TTC549 (cell line): ENCODE data around the gene PHPT1.
"Not testable (repeated sequence)": the region's sequence is repeated elsewhere in the genome, so short reads cannot be mapped to it uniquely, and the experiment has no call there.

Experiments used
- FAIRE-seq: peaks from 2 replicates; lab custom pipeline; 2012; peaks lifted over from hg19 to GRCh38; lab: Jason Lieb, UNC

PHPT1 gene

GRCh38 chr9:136860933-136861873 is 12.0 kb downstream of the PHPT1 start:
- FAIRE-seq, result no peak

DNA sequence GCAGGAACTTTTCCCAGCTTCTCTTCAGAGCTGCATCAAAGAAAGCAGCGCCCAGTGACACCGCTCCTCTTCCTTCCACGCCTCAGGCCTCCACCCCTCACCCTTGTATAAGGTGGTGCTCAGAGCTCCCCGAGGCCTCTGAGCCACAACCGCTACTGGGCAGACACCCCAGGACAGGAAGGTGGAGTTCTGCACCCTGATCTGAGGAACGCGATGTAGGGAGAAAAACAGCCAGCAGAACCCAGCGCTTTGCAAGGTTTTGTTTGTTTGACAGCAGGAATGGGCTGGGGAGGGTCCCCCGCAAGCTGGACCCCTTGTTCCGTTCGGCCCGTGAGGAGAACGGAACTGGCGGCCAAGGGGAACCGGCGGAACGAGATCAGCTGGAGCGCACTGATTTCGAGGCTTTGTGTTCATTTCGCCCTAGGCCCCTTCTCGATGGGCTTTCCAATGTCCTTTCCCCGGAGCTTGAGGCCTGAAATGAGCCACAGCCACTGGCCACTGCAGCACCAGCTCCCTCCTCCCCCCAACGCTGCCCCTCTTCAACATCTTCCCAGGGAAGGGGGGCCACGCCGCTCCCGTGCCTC is 12.8 kb downstream of the PHPT1 start:
- FAIRE-seq, result no peak

GRCh38 chr9:136862849-136863622 is 13.8 kb downstream of the PHPT1 start:
- FAIRE-seq, result no peak

DNA sequence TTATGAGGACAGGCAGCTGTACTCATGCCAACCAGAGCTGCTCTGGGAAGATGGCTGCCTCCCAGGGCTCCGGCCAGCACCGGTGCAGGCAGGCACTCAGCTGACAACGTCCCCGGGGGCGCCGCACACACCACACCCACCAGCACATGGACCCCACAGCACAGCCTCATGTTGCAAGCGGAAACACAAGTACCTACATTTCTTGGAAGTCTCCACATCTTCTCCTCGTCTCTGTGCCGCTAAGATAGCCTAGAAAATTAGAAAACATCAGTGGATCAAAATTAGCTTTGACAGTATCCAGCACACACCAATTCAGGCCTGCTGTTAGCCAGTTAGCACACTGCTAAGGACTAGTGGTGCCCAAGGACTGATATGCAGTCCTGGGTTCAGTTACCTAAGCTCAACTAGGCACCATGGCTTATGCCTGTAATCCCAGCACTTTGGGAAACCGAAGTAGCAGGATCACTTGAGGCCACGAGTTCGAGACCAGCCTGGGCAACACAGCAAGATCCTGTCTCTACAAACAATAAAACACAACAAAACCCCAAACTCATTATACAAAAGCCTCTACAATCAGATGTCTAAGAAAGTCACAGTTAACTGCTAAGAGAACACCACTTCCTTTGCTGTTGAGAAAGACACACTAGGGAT is 14.5 kb downstream of the PHPT1 start:
- no peak for FAIRE-seq

- FAIRE-seq, result no peak
Measured at GRCh38 chr9:136865041-136865767, 16.0 kb downstream of the PHPT1 start.

- FAIRE-seq, result no peak
Measured at GRCh38 chr9:136865768-136866103, 16.5 kb downstream of the PHPT1 start.

- FAIRE-seq, result not testable (repeated sequence)
Measured at GRCh38 chr9:136866898-136867421, 17.8 kb downstream of the PHPT1 start.

GRCh38 chr9:136867480-136867879 is 18.3 kb downstream of the PHPT1 start:
- FAIRE-seq, result no peak

- FAIRE-seq, result no peak
Measured at GRCh38 chr9:136867917-136868316, 18.7 kb downstream of the PHPT1 start.

GRCh38 chr9:136868644-136869043 is 19.4 kb downstream of the PHPT1 start:
- no peak for FAIRE-seq

- FAIRE-seq, result not testable (repeated sequence)
Measured at GRCh38 chr9:136869611-136870010, 20.4 kb downstream of the PHPT1 start.

- no peak for FAIRE-seq
Measured at GRCh38 chr9:136875155-136875554, 25.9 kb downstream of the PHPT1 start.

GRCh38 chr9:136876476-136876875 is 27.3 kb downstream of the PHPT1 start:
- FAIRE-seq, result no peak

DNA sequence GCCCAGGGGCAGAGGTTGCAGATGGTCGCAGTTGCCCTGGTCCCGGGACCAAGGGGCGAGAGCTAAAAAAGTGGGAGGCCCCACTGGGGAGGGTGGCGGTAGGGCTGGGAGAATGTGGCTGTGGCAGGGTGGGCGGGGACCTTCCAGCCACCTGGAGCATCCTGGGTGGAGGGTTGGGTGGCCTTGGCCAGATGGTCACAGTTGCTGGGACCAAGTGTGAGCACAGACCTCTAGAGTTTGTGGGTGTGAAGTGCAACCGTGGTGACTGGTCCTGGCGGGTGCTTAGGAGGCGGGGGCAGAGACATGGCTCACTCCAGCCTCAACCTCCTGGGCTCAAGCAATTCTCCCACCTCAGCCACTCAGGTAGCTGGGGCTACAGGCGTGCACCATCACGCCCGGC is 31.4 kb downstream of the PHPT1 start:
- FAIRE-seq, result no peak

DNA sequence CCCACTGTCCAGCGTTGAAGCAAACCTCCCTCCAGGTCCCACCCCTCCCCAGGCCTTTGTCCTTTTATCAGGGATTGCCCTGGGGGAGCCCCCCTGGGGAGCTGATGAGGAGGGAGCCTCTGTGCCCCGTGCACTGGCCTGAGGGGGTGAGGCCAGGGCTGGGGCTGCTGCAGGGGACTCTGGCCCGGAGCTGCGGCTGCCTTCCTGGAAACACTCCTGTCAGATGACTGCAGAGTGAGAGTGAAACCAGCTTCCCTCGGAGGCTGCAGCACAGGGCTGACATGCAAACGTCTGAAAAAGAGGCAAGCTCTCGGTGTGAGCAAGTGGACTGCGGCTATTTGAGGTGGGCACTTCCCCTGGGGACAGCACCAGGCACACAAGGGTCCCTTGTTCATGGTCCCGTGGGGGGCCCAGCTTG is 32.5 kb downstream of the PHPT1 start:
- no peak for FAIRE-seq

DNA sequence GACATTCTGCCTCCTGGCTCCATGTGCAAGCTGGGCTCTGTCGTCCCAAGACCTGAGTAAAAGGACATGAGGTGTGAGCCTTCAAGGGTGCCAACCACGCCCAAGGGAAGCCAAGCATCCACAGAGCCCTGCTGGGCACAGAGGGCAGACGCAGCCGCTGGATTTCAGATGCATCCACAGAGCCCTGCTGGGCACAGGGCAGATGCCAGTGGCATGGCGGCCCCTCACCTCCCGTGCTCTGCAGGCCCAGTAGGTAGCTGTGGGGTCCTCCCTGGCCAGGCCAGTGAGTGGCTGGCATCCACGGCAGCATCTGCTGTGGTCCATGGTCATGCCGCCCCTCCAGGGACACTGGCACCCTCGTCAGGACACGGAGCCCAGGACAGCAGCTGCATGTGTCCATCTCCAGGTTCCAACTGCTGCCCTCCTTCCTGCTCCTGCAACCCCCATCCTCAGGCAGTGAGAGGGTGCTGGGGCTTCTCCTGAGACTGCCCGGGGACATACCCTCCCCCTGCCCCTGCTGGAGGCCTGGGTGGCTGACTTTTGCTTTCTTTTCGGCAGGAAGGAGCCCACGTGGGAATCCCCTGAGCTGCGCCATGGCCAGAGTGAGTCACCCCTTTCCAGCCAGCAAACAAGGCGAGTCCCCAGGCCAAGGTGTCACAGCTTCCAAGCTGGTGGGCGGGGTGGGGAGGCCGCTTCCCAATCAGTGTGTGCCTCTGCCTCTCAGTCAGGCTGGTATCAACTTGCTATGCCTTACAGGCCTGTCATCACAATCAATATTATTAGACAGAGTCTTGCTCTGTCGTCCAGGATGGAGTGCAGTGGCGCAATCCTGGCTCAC is 33.1 kb downstream of the PHPT1 start:
- no peak for FAIRE-seq

DNA sequence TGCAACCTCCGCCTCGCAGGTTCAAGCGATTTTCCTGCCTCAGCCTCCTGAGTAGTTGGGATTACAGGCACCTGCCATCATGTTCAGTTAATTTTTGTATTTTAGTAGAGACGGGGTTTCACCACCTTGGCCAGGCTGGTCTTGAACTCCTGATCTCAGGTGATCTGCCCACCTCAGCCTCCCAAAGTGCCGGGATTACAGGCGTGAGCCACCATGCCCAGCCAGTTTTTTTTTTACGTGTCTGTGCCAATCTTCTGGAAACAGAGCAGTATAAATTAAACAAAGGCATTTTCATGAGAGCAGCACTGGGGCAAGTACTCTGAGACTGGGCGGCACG is 33.7 kb downstream of the PHPT1 start:
- not testable (repeated sequence) for FAIRE-seq

GRCh38 chr9:136883670-136884069 is 34.5 kb downstream of the PHPT1 start:
- FAIRE-seq, result not testable (repeated sequence)

GRCh38 chr9:136885950-136886578 is 36.9 kb downstream of the PHPT1 start, which contains the start of gene TRAF2:
Gene TRAF2 (plus strand): TSS chr9:136886516. CDS start chr9:136898741, 12,225 bp downstream.
- FAIRE-seq, result no peak
